Central memory CD8-positive, alpha-beta T cell (primary cell): Measurements from ENCODE around the gene KRTAP4-12.
"Not testable (repeated sequence)": the region's sequence is repeated elsewhere in the genome, so short reads cannot be mapped to it uniquely, and the experiment has no call there.

Experiments
- ATAC-seq: fragments of 150-1000 bp; cut with Tn5 transposase; replicated peaks from 2 replicates; pipeline ENCODE4 v1.10.0; 2022; ENCODE audit warnings: mild to moderate bottlenecking, moderate FRiP score, moderate number of reproducible peaks; ENCODE audit not compliant: poor library complexity, severe bottlenecking; ENCODE audit errors: extremely low read depth
- DNase-seq, 2 donors: peaks; one replicate each; pipeline ENCODE4 v3.0.0; 2021; ENCODE audit warnings: low spot score in 2 of 2
- H3K27ac Mint-ChIP-seq: one replicate; pipeline ENCODE4 v1.8.0; 2022; ENCODE audit warnings: low read depth, mild to moderate bottlenecking, moderate library complexity, mixed read lengths
- H3K27me3 Mint-ChIP-seq: one replicate; pipeline ENCODE4 v1.8.0; 2022; ENCODE audit warnings: mixed read lengths
- H3K36me3 Mint-ChIP-seq: one replicate; pipeline ENCODE4 v1.8.0; 2022; ENCODE audit warnings: mild to moderate bottlenecking, moderate library complexity, mixed read lengths; ENCODE audit not compliant: insufficient read depth
- H3K4me1 Mint-ChIP-seq: one replicate; pipeline ENCODE4 v1.8.0; 2022; ENCODE audit warnings: mixed read lengths
- H3K4me3 Mint-ChIP-seq: one replicate; pipeline ENCODE4 v1.8.0; 2022; ENCODE audit warnings: mild to moderate bottlenecking, moderate library complexity, mixed read lengths
- H3K9me3 Mint-ChIP-seq: one replicate; pipeline ENCODE4 v1.8.0; 2022; ENCODE audit warnings: mixed read lengths

The KRTAP4-12 gene

GRCh38 chr17:41119696-41120690 lies 4.0 kb downstream of the KRTAP4-12 start:
- H3K4me3 Mint-ChIP-seq = peak overlapping the region; percentile 40
- peak; percentile 67 for ATAC-seq
- H3K9me3 Mint-ChIP-seq, DNase-seq, H3K36me3 Mint-ChIP-seq, H3K27ac Mint-ChIP-seq: not testable (repeated sequence)
- H3K27me3 Mint-ChIP-seq = peaks cover 18% of the 10 kb centered on the region
- peaks cover 51% of the 10 kb centered on the region for H3K4me1 Mint-ChIP-seq

DNA sequence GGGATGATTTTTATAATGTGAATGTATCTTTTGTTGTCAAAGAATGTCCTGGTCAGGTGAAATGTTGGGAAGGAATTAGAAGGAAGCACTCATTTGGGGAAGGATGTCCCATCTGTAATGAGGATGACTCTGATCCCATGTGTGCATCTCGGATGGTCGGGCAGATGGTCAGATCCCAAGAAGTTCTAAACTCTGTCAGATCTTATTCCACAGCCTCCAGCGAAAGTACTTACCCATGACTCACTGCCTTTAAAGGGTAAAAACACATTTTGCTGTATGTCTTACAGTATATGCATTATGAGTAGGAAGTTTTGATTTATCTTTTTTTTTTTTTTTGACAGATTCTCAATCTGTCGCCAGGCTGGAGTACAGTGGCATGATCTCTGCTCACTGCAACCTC lies 5.3 kb downstream of the KRTAP4-12 start:
- Mint-ChIP-seq H3K4me1 (peaks cover 39% of the 10 kb centered on the region), H3K4me3 (no peak overlapping the region), H3K9me3 (no peaks in the 10 kb centered on the region), H3K27ac (no peak overlapping the region), H3K27me3 (peaks cover 22% of the 10 kb centered on the region), H3K36me3 (peaks cover 2% of the 10 kb centered on the region)
- ATAC-seq = no peak
- no peak for DNase-seq

GRCh38 chr17:41117846-41118386 lies 6.1 kb downstream of the KRTAP4-12 start, which contains the start of gene KRTAP4-11:
Gene KRTAP4-11, minus strand, starts transcription at chr17:41118373. Its CDS starts 58 bp downstream, at chr17:41118315.
- H3K4me1 Mint-ChIP-seq = peaks cover 31% of the 10 kb centered on the region
- ATAC-seq, H3K36me3 Mint-ChIP-seq, H3K9me3 Mint-ChIP-seq, H3K27ac Mint-ChIP-seq, H3K4me3 Mint-ChIP-seq, DNase-seq: not testable (repeated sequence)
- H3K27me3 Mint-ChIP-seq = peaks cover 22% of the 10 kb centered on the region

- ATAC-seq = no peak
- Mint-ChIP-seq H3K27me3 (peaks cover 27% of the 10 kb centered on the region), H3K27ac (no peak overlapping the region), H3K4me1 (peaks cover 30% of the 10 kb centered on the region), H3K36me3 (no peaks in the 10 kb centered on the region), H3K9me3 (no peaks in the 10 kb centered on the region), H3K4me3 (no peak overlapping the region)
- DNase-seq = no peak
Measured at GRCh38 chr17:41116297-41116696, 7.7 kb downstream of the KRTAP4-12 start.

DNA sequence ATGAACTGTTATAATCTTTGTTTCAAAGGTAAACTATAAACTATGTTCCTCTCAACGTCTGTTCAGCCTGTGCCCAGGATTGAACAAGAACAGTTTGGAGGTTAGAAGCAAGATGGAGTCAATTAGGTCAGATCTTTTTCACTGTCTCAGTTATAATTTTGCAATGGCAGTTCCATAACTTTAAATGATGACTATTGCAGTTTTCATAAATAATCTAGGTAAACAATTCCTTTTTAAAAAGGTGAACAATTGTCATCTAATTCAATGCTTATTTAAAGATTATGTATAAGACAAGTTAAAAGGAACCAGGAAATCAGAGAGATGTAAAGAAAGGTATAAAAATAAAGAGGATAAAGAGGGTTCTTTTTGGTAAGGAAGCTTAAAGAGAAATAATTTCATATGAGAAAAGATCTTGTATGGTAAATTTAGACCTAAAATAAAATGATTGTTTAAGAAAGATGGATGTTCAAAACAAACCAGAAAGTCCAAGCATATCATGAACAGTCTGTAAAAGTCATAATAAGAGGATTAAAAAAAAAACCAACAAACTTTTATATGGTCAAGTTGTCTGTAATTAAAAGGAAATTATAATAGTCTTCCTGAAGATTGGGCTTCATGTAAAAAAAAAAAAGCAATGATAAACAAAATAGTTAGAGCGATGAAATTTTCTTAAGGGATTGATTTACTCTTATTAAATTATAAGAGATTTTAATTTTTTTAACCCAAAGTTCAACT lies 12.7 kb downstream of the KRTAP4-12 start:
- peak overlapping the region; percentile 48 for H3K27ac Mint-ChIP-seq

DNA sequence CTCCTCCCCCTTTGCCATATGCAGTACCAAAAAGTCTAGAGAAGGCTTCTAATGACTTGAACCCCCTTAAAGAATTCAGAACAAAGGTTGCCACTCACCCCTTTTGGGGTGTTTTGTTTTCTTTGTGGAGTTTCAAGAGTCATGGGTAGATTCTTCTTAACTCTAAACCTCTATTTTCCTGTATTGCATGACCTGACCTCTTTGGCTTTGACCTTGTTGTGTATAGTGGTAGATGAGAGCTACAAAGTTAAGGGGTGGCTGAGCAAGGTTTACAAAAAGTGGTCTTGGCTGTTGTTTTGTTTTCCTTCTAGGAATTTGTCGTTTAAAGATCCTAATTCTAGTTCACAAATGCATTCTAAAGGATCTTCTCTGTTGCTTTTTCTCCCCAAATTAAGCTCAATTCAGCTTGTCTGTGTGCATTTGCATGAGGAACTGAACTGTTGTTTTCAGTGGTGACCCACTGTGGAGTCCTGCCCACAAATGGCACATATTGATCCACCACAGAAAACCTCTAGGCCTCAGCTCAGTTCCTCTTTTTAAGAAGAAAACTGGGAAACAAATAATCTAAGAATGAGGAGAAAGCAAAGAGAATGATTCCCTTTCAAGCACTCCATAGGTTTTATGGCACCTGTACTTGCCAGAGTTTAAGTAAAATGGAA lies 15.1 kb downstream of the KRTAP4-12 start:
- not testable (repeated sequence) for H3K4me1 Mint-ChIP-seq, H3K9me3 Mint-ChIP-seq, H3K27ac Mint-ChIP-seq, H3K36me3 Mint-ChIP-seq, ATAC-seq, DNase-seq
- peak overlapping the region; percentile 28 for H3K4me3 Mint-ChIP-seq
- H3K27me3 Mint-ChIP-seq = peaks cover 53% of the 10 kb centered on the region

More for the DNA sequence above, 12.7 kb downstream of the KRTAP4-12 start:
- ATAC-seq = no peak
- H3K4me3 Mint-ChIP-seq = no peak overlapping the region
- H3K36me3 Mint-ChIP-seq = no peaks in the 10 kb centered on the region
- H3K4me1 Mint-ChIP-seq = peaks cover 13% of the 10 kb centered on the region
- peaks cover 62% of the 10 kb centered on the region for H3K27me3 Mint-ChIP-seq
- DNase-seq = no peak
- H3K9me3 Mint-ChIP-seq = no peaks in the 10 kb centered on the region

DNA sequence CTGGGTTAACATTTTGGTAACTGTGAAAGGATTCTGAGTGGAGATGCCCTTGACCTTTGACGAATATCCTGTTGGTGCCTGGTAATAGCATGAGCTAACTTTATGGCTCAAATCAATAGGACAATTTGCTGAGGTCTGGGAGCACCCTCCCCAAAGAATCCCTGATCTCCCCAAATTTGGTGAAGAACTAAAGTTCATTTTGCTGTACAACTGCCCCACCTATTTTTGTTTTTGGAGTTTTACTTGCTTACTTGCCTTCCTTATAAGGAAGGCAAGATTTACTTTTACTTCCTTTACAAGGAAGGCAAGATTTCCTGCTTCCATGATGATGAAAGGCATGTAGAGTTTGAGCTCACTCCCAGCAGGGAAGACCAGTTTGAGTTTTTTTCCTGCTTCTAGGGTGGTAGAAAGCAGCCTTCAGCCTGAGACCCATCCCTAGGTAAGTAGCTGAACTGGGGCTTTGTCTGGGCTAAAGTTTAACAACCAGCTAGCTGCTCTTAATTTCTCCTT lies 16.0 kb downstream of the KRTAP4-12 start:
- Mint-ChIP-seq H3K4me3 (no peak overlapping the region), H3K4me1 (peaks cover 6% of the 10 kb centered on the region), H3K36me3 (peaks cover 1% of the 10 kb centered on the region), H3K27ac (no peak overlapping the region), H3K27me3 (peaks cover 53% of the 10 kb centered on the region), H3K9me3 (no peaks in the 10 kb centered on the region)
- ATAC-seq (no peak), DNase-seq (no peak)

GRCh38 chr17:41105347-41105746 lies 18.6 kb downstream of the KRTAP4-12 start, which contains the start of gene KRTAP4-9:
Gene KRTAP4-9, plus strand, starts transcription at chr17:41105389. Its CDS starts 0 bp downstream, at chr17:41105389.
- not testable (repeated sequence) for H3K4me1 Mint-ChIP-seq, H3K9me3 Mint-ChIP-seq, H3K4me3 Mint-ChIP-seq, DNase-seq, H3K27ac Mint-ChIP-seq, ATAC-seq, H3K36me3 Mint-ChIP-seq
- H3K27me3 Mint-ChIP-seq = peaks cover 45% of the 10 kb centered on the region

- peaks cover 45% of the 10 kb centered on the region for H3K27me3 Mint-ChIP-seq
- not testable (repeated sequence) for H3K9me3 Mint-ChIP-seq, ATAC-seq, H3K4me3 Mint-ChIP-seq, DNase-seq, H3K27ac Mint-ChIP-seq, H3K36me3 Mint-ChIP-seq
- H3K4me1 Mint-ChIP-seq = peaks cover 15% of the 10 kb centered on the region
Measured at GRCh38 chr17:41104386-41105038, 19.5 kb downstream of the KRTAP4-12 start.

- Mint-ChIP-seq H3K4me3 (no peak overlapping the region), H3K27ac (no peak overlapping the region), H3K4me1 (peaks cover 14% of the 10 kb centered on the region), H3K27me3 (peaks cover 42% of the 10 kb centered on the region), H3K36me3 (peaks cover 1% of the 10 kb centered on the region), H3K9me3 (no peaks in the 10 kb centered on the region)
- DNase-seq (no peak), ATAC-seq (no peak)
Measured at GRCh38 chr17:41103896-41104295, 20.1 kb downstream of the KRTAP4-12 start.

DNA sequence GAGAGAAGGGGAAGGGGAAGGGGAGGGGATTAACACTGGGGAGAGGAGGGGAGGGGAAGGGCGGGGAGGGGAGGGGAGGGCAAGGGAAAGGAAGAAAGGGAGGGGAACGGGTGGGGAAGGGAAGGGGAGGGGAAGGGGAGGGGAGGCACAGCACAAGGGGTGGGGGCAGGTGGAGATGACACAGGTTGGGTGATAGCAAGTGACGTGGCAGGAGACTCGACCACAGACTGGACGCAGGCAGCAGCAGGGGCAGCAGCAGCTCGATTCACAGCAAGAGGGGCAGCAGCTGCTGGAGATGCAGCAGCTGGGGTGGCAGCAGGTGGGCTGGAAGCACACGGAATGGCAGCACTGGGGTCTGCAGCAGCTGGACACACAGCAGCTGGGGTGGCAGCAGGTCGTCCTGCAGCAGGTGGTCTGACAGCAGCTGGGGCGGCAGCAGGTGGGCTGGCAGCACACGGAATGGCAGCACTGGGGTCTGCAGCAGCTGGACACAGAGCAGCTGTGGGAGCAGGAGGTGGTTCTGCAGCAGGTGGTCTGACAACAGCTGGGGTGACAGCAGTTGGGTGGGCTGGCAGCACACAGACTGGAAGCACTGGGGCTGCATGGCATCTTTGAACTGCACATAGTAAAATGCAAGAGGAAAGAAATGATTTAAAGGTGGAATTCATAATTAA lies 22.3 kb downstream of the KRTAP4-12 start, which contains the start of gene KRTAP4-16:
Gene KRTAP4-16, minus strand, starts transcription at position 624 of the 674 bp plus-strand sequence. Its CDS starts 0 bp downstream, at position 624.
- Mint-ChIP-seq H3K36me3 (peaks cover 1% of the 10 kb centered on the region), H3K27ac (peak within 1 kb of the TSS; percentile 8)

More for the DNA sequence above, 22.3 kb downstream of the KRTAP4-12 start, which contains the start of gene KRTAP4-16:
- Mint-ChIP-seq H3K4me3 (no peak within 1 kb of the TSS), H3K9me3 (no peaks in the 10 kb centered on the region), H3K4me1 (peaks cover 9% of the 10 kb centered on the region), H3K27me3 (peaks cover 44% of the 10 kb centered on the region)
- DNase-seq (no peak), ATAC-seq (no peak)
